ENCODE data around the gene GNB1.

GNB1 gene

DNA sequence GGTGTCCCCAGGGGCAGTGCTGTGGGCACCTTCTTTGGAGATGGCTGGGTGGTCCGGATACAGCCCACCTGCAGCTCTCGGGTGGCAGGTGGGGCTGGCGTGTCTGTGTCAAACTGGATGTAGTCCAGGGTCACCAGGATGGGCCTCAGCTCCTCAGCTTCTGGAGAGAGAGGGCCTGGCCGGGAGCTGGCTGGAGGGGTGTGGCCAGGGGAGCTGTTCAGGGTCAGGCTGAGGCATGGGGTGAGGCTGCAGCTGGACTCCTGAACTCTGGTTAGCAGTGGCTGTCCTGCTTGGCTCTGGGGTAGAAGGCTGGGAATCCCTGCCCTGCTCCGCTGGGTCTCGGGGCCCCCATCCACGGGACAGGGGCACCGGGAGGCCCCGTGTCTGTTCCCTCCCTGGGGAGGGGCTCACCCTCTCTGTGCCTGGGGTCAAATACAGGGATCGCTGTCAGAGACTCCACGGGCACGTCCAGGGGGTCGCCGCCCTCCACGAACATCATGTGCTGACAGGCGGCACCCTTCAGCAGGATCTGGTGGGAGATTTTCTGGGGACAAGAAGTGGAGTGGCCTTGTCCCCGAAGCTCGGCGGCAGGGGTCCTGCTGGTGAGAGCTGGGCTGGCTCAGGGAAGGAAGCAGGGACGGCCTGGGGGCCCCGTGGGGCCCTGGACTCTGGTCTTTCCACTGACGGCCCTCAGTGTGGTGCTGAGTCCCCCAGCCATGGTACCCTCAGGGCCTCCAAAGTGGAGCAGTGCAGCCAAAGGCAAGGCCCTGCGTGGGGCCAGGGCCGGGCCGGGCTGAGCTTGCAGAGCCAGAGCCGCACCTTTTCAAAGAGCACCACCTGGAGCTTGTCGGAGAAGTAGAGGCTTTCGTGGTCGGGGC is 32.3 kb upstream of the GNB1 start:
- DNase-seq (ENCODE audit: low read depth, low spot score): no peak

DNA sequence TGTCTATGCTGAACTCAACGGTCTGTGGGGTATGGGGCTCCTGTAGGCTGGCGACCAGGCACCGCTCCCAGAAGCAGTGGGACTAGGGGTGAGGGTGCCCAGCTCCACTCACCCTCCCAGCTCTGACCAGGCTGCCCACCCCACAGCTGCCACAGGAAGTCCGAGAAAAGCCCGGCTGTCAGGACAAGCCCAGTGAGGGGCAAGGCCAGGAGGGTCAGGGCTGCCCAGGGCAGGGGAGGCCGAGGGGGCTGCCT is 31.7 kb upstream of the GNB1 start:
- no peak for DNase-seq (ENCODE audit: low read depth, low spot score)

DNA sequence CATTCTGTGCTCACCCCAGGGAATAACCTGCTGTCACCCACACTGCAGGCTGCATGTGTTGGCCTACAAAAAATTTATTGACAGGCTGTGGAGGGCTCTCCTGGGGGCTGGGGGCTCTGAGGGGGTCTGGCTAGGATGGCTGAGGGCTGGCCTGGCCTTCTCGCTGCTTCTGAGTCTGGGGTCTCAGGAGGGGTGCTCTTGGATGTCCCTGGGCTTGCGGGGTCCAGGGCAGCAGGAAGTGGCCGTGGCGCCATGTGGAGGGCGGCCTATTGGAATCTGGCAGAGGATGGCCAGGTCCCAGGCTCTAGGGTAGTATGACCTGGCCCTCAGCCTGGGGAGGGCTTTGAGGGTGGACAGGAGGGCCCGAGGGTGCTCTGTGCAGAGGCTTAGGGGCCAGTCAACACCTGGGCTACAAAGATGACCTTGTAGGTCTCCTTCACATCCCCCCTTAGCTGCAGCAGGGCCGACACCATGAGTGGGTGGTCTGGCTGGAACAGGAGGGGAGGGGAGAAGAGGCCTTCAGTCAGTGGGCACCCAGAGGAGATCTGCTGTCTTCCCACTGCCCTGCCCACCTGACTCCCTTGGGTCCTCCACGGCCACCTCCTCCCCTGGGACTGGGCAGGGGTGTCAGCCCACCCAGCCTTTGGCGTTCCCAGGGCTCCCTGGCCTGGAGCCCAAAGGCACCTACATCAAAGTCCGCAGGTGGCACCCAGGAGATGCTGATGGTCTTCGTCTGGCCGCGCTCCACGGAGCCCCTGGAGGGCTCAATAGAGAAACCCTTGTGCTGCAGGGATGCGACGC is 31.2 kb upstream of the GNB1 start:
- no peak for DNase-seq (ENCODE audit: low read depth, low spot score)

DNA sequence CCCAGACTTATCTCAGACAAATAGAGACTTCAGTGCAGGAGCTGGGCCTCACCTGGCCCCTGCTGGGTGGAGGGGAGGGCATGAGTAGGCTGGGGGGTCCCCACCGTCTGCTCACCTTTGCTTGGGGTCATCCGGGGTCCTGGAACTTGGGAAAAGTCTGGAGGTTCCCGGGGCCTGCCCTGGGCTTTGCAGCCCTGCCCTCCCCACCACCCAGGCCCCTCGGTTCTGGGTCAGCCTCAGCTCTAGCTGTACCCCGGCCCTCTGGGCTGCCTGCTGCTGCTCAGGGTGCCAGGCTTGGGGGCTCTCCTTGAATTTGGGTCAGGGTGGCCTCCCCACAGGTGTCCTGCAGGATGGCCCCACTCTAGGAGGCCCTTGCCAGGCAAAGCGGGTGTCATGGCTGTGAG is 30.6 kb upstream of the GNB1 start:
- no peak for DNase-seq (ENCODE audit: low read depth, low spot score)

DNA sequence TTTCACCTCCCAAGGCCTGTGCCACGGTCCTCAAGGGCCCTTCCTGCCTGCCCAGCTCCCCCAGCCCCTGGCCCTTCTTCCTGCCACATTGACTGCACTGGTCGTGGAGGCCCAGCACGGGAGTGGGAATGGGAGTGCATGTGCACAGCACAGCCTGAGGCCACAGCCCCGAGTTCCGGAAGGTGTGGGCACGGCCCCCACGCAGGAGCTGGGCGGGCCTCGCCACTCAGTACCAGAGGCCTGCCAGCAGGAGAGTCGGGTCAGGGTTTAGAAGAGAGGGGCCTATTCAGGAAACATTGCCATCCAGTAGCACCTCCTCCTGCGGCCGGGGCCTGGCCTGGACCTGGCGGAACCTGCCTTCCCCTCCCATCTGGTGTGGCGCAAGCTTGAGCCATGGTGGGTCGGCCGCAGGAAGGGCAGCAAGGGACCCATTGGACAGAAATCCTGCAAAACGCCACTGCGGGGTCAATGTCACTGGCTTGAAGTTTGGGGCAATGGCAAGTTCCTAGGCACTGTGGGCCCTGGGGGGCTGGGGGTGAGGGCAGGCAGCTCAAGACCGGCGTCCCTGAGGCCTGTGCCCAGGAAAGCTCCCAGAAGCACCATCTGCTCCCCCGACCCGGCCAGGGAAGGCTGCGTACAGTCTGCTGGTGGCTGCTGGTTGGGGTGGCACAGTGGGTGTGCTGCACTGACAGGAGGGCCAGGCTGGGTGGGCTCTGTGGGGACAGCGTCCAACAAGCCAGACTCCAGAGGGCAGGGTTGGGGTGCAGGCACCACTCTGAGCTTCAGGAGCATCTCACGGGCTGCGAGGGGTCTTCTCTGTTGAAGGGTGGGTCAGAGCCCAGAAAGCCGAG is 29.9 kb upstream of the GNB1 start:
- no peak for DNase-seq (ENCODE audit: low read depth, low spot score)

DNA sequence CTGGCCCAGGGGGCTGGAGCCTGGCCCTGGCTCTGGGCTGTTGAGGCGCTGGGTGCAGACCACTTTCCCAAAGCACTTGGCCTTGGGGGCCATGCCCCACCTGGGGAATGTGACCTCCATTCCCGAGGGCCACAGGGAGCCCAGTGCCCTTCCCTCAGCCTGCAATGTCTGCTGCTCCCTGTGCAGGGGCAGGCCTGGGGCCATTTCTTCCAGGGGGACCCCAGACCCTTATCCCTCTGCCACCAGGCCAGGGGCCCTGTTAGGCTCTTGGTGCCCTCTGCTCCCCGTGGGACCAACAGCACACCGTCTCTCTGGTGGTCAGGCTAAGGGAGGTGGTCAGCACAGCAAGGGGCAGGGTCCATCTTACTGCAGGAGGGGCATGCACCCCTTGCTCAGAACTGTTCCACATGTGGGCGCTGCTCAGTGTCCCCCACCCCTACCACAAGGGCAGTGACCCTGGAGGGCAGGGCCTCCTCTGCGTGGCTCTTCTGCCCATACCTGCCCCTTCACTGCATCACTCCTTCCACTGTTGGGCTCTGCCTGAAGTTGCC is 29.2 kb upstream of the GNB1 start:
- DNase-seq (ENCODE audit: low read depth, low spot score): no peak

DNA sequence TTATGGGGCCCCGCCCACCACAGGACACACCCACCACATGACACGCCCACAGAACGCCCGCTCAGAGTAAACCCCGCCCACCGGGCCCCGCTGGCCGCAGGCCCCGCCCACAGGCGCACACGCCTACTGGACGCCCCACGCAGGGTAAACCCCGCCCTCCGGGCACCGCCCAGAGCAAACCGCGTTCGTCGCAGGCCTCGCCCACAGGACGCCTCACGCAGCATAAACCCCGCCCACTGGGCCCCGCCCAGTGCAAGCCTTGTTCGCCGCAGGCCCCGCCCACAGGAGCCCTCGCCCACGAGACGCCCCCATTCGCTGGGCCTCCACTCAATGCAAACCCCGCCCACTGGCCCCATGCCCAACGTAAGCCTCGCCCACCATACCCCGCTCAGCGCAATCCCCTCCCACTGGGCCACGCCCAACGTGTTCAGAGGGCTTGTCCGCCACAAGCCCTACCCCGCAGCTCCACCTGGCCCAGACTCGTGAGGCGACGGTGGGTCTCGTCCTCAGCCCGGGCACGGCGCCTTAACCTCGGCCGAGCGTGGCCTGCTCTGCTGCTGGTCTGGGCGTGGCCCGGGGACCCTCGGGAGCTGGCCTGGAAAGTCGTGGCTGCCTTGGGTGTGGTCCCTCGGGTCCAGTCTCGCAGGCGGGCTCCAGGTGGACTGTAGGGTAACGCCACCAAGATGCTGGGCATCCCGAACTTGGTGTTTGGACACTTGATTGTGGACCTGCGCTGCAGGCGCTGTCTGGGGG is 28.6 kb upstream of the GNB1 start:
- DNase-seq (ENCODE audit: low read depth, low spot score): peak; percentile 96

DNA sequence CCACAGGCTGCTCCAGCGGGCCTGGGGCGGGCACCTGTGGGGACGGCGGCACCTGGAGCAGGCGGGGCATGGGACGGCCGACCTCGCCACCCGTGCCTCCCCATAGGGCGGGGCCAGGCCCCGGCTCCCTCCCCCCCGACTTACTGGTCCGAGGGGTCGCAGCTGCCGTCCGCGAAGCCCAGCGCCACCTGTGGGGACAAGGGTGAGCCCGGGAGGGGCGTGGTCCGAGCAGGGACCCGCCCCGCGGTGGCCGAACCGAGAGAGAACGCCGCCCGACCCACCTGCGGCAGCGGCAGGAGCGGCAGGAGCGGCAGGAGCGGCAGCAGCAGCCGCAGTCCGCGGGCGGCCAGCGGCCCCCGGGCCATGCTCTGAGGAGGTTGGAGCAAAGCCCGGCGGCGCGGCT is 28.0 kb upstream of the GNB1 start, which contains the start of gene TMEM52:
TMEM52 (minus strand) TSS at position 379 of the 403 bp plus-strand sequence; CDS start at position 365, 14 bp downstream.
- DNase-seq (ENCODE audit: low read depth, low spot score): no peak

DNA sequence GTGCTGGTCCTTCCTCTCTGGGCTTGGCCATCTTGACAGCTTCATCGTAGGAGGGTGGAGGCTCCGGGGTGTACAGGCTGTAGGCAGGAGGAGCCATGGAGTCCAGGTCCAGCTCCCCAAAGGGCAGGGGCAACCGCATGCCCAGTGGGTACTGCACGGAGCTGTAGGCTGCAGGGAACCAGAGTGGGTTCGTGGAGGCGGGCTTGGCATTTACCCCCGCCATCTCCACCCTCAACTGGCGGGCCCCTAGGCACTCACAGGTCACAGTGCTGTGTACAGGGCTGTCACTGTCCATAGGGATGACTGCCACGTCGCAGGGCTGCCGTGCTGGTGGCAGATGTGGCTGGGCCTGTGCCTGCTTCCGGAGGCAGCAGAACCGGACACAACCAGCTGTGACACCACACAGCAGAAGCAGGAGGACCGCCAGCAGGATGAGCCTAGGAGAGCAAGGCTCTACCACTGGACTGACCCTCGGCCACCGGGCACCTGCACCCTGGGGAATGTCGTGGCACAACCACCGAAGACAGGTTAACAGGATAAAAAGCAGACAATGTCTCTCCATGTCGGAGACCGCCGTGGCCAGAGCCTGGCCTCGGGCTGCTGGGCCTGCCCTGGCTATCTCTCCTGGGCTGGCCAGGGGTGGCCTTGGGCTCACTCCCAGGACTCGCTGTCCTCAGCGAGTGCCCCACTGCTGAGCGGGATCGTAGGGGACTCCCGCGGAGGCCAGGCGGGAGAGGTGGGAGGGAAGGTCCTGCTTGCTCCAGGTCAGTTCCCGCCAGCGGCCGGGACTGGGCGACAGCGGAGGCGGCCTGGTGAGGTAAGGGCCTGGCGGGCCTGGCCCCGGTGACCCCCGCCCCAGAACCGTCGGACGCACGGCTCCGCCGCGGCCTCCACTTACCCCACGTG is 27.4 kb upstream of the GNB1 start:
- no peak for DNase-seq (ENCODE audit: low read depth, low spot score)

DNA sequence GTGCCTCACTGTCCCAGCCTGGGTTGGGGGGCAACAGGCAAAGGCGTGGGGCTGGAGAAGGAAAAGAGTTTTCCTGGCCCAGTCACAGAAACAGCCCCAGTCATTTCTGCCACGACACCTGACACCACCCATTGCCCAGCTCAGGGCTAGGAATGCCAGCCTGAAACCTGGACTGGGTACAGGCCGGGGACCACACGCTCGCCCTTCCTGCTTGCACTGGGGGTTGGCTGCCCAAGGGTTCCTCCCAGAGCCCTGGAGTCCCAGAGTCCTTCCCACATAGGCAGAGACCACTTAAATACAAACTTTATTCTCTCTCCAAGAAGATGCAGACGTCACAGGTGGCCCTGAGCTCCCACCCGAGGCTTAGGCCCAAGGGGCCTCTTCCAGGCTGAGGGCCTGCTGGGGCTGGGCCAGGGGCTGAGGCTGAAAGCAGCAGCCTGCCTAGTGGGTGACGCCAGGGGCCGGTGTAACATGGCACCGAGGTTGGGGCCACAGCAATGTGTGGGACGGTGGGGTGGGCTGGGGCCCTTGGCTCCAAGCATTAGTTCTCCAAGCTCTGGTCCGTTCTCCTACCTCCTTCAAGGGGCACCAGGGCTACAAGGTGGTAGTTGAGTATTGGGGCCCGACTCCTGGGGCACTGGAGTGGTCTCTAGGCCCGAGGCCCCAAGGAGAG is 26.6 kb upstream of the GNB1 start:
- DNase-seq (ENCODE audit: low read depth, low spot score): no peak

DNA sequence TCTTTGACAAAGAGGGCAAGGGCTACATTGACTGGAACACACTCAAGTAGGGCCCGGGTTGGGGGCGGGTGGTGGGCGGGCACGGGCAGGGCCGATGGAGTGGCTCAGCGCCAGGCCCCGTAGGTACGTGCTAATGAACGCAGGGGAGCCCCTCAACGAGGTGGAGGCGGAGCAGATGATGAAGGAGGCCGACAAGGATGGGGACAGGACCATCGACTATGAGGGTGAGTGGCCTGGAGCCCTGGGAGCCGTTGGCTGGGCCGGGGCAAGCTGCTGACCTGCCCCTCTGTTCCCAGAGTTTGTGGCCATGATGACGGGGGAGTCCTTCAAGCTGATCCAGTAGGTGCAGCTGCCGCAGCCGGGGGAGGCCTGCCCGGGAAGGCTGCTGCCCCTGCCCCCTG is 26.0 kb upstream of the GNB1 start:
- no peak for DNase-seq (ENCODE audit: low read depth, low spot score)

DNA sequence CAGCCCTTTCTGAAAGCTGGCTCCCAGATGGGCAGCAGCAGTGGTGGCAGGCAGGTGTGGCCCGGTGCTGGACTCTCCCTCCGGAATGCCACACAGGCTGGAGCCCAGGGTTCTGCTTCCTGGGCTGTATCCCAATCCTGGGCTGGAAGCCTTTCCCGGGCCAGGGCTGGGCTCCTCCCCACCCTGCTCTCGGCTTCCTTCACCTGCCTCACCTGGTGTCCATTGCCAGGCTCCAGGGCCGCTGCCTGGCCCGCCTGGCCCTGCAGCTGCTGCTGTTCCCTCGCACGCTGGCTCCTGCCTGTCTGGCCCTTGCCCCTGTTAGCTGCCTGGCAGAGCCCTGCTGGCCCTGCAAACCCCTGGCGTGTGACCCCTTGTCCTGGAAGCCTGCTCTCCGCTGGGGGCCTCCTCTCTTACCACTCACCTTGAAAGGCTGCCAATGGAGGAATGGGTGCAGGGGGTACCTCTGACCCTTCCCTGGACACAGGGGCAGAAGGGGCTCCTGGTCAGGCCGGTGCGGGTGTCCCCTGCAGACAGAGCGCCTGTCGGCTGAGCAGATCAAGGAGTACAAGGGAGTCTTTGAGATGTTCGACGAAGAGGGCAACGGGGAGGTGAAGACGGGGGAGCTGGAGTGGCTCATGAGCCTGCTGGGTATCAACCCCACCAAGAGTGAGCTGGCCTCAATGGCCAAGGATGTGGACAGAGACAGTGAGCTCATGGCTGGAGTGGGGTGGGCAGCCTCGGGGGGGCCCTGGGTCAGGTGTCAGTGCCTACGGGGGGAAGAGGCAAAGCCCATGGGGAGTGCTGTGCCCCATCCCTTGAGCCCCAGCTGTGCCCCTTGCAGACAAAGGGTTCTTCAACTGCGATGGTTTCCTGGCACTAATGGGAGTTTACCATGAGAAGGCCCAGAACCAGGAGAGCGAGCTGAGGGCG is 25.3 kb upstream of the GNB1 start:
- DNase-seq (ENCODE audit: low read depth, low spot score): no peak

DNA sequence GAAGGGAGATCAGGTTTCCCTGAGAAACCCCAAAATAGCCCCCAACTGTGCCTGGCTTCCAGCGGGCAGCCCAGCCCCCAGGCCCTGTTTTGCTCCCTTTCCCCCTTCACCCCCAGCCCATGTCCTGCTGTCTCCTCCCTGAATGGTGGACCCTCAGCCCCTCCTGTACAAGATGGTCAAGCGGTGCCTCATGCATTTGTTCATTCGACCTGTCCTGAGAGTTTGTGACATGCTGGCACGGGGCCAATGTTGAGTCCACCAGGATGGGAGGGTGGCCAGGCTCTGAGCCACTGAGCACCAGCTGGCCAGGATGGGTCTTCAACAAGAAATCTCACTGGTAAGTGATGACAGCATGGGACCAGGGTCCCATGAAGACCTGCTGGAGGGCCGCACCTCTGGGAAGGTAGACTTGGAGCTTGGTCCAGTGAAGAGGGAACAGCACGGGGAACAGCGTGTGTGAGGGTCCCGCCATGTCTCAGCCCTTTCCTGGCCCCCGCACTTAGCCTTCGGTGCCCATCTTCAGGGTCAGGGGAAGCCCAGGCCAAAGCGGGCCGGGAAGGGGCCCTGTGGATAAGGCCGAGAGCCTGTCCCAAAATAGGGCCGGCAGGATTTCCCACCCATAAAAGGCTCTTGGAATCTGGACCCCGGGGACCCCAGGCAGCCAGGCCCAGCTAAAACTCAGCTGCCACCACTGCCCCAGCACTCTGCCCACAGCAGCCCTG is 24.2 kb upstream of the GNB1 start, which contains the start of gene CALML6:
CALML6 (plus strand) TSS at position 290 of the 722 bp plus-strand sequence; CDS start at position 311, 21 bp downstream.
- DNase-seq (ENCODE audit: low read depth, low spot score): no peak

DNA sequence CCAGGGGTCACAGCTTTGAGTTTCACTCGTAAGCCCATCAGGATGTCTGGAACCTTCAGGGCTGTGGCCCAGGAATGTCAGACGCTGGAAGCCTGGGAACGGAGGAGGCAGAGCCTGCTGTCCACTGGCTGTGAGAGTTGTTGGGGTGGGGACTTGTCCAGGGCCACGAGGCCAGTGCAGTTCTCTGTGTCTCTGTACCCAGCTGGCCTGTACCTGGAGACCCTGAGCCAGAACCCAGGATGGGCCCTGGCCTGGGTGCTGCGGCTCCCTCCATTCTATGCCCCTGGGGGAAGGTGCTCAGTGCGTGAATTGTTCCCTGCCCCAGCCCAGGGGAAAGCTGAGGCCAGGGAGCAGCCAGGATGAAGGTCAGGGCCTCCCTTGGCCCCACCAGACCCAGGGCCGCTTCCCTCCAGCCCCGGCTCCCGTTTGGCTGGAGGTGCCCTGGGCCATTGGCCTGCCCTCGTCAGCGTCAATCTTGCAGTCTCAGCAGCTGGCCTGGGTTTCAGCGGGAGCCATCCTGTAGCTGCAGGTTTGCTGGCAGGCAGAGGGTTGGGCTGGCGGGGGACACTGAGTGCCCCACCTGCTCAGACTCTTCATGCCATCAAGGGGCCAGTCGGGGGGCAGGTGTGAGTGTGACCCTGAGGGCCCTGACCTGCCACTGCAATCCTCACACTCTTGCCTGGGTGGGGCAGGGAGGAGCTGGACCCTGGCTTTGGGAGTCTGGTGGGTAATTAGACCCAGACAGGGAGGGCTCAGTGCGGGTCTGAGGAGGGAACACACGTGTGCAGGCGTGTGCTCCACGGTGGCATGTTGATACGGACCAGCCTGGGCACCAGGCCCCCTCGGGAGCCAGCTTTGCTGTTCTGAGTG is 23.4 kb upstream of the GNB1 start:
- DNase-seq (ENCODE audit: low read depth, low spot score): no peak

DNA sequence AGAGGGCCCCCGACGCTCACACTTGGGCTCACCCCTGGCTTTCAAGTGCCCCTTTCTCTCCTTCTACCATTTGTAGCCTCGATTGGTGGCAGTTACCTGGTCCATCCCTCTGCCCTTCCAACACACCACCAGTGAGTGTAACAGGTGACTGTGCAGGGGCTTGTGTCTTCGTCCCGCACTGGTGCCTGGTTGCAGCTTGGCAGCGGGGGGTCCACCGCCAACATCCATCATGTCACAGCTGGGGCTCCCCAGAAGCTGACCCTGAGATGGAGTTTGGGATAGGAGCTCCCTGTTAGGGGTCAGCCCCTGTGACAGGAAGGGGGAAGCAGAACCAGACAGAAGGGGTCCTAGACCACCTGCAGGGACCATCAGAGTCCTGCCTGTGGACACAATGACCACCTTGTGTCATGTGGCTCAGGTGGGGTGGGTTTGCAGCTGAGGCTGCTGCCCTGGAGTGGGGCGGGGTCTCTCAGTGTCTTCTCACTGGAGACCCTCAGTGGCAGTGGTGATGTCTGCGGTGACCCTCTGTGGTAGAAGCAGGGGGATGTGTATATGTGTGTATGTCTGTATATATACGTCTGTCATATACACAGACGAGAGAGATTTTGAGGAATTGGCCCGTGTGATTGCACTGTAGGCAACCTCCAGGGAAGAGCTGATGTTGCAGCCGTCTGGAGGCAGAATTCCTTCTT is 20.6 kb upstream of the GNB1 start:
- no peak for DNase-seq (ENCODE audit: low read depth, low spot score)
